Ovary (tissue), 3 donors: ENCODE measurements around the gene SPRYD4.
"Not testable (repeated sequence)": the region's sequence is repeated elsewhere in the genome, so short reads cannot be mapped to it uniquely, and the experiment has no call there.

Experiments
- CTCF ChIP-seq, 3 donors: fragments of 450-650 bp in 2 of 3; fragments of 200-600 bp in 1 of 3; IDR thresholded peaks; one replicate each; pipeline versions ENCODE4 v1.5.1 to v1.8.0; 2016 to 2022; ENCODE audit warnings: antibody characterized with exemption in 3 of 3, mild to moderate bottlenecking in 1 of 3
- EP300 ChIP-seq: sonication (generic); formaldehyde crosslinking; IDR thresholded peaks from one replicate; pipeline ENCODE4 v1.6.1; 2017; ENCODE audit warnings: antibody characterized with exemption
- POLR2A ChIP-seq: fragments of 450-650 bp; IDR thresholded peaks from one replicate; pipeline ENCODE4 v1.6.1; 2017; ENCODE audit warnings: antibody characterized with exemption, mild to moderate bottlenecking, moderate library complexity
- donor health status: DM: no; HTN: no; CAD: no.

- TF ChIP-seq CTCF (IDR thresholded peaks at IDR 0.05); POLR2A; EP300: not testable (repeated sequence)
These were observed 26.1 kb downstream of the SPRYD4 start for GRCh38 chr12:56494481-56494880.
